A549 (cell line): ENCODE measurements around the gene PRPF8. TPM values are rescaled to one million over a fixed set of nuclear protein-coding genes. Genes with fewer than 3 reads are reported as not detected.

Experiments used
- ATAC-seq, 2 experiments: fragments of 200-7000 bp in 1 of 2; fragments of >200 bp in 1 of 2; cut with Nextera tagmentation in 1 of 2; cut with Tn5 transposase in 1 of 2; 3 replicates each; pipeline versions ENCODE4 v1.8.0 to v1.9.1; 2018 to 2020; ENCODE audit warnings: mild to moderate bottlenecking in 1 of 2, moderate library complexity in 1 of 2
- CTCF ChIA-PET: fragments of 300-600 bp; sonication (Branson Sonifier 250); formaldehyde crosslinking; extraction: SDS; loops from one replicate; lab custom pipeline; 2021; ENCODE audit warnings: antibody characterized with exemption, inconsistent platforms; lab: Yijun Ruan, JAX
- POLR2A ChIA-PET: fragments of 350-600 bp; formaldehyde crosslinking; extraction: SDS; loops from one replicate; lab custom pipeline; 2021; ENCODE audit warnings: antibody characterized with exemption, inconsistent platforms; lab: Yijun Ruan, JAX
- DNase-seq, 2 experiments: peaks; one replicate each; pipeline versions ENCODE4 v3.0.0 to v3.0.0-alpha.2; 2011 to 2016; ENCODE audit warnings: low read depth in 1 of 2, low spot score in 1 of 2
- FAIRE-seq: peaks from 2 replicates; lab custom pipeline; 2011; peaks lifted over from hg19 to GRCh38; lab: Jason Lieb, UNC
- H3K27ac ChIP-seq, 2 experiments: fragments of >200 bp; sonication (Bioruptor Twin); formaldehyde crosslinking; 3 replicates each; pipeline ENCODE4 v1.5.1; 2016 to 2017
- H3K4me1 ChIP-seq: fragments of >200 bp; sonication (Bioruptor Twin); formaldehyde crosslinking; 3 replicates; pipeline ENCODE4 v1.6.1; 2016
- H3K4me2 ChIP-seq: fragments of >200 bp; sonication (Bioruptor Twin); formaldehyde crosslinking; 3 replicates; pipeline ENCODE4 v1.6.1; 2016
- H3K4me3 ChIP-seq: fragments of >200 bp; sonication (Bioruptor Twin); formaldehyde crosslinking; 3 replicates; pipeline ENCODE4 v1.5.1; 2016
- H3K9me3 ChIP-seq: fragments of >200 bp; sonication (Bioruptor Twin); formaldehyde crosslinking; 3 replicates; pipeline ENCODE4 v1.6.1; 2016
- ATOH8 ChIP-seq: fragments of 250-450 bp; sonication (Bioruptor Pico); IDR thresholded peaks from 2 replicates; pipeline ENCODE4 v1.5.0; 2020; ENCODE audit warnings: low read depth, mild to moderate bottlenecking, moderate library complexity
- CTCF ChIP-seq: fragments of >200 bp; sonication (Bioruptor Twin); formaldehyde crosslinking; IDR thresholded peaks from 3 replicates; pipeline ENCODE4 v1.5.1; 2016
- E2F6 ChIP-seq: IDR thresholded peaks from 2 replicates; pipeline ENCODE4 v1.6.1; 2012; ENCODE audit warnings: low read depth, borderline replicate concordance
- FOSB ChIP-seq: fragments of 250-450 bp; sonication (Bioruptor Pico); IDR thresholded peaks from 2 replicates; pipeline ENCODE4 v1.5.0; 2020; ENCODE audit warnings: mild to moderate bottlenecking, moderate library complexity
- FOXS1 ChIP-seq: fragments of 250-450 bp; sonication (Bioruptor Pico); IDR thresholded peaks from 2 replicates; pipeline ENCODE4 v1.5.0; 2020; ENCODE audit warnings: mild to moderate bottlenecking, moderate library complexity
- HES2 ChIP-seq: fragments of >200 bp; sonication (Bioruptor Twin); formaldehyde crosslinking; IDR thresholded peaks from 2 replicates; pipeline ENCODE4 v1.6.1; 2016
- HEYL ChIP-seq: fragments of 250-450 bp; sonication (Bioruptor Pico); IDR thresholded peaks from 2 replicates; pipeline ENCODE4 v1.8.0; 2021; ENCODE audit warnings: mild to moderate bottlenecking, moderate library complexity
- HMGXB4 ChIP-seq: fragments of 250-450 bp; sonication (Bioruptor Pico); IDR thresholded peaks from 2 replicates; pipeline ENCODE4 v1.5.0; 2021; ENCODE audit warnings: mild to moderate bottlenecking, moderate library complexity, borderline replicate concordance
- HOXA7 ChIP-seq: fragments of 250-450 bp; sonication (Bioruptor Pico); IDR thresholded peaks from 2 replicates; pipeline ENCODE4 v1.5.0; 2020; ENCODE audit warnings: mild to moderate bottlenecking, moderate library complexity
- HOXB5 ChIP-seq: fragments of 250-450 bp; sonication (Bioruptor Pico); IDR thresholded peaks from 2 replicates; pipeline ENCODE4 v1.5.0; 2020; ENCODE audit warnings: mild to moderate bottlenecking, moderate library complexity
- JUNB ChIP-seq: fragments of >200 bp; sonication (Bioruptor Twin); formaldehyde crosslinking; IDR thresholded peaks from 2 replicates; pipeline ENCODE4 v1.6.1; 2016
- KDM1A ChIP-seq: fragments of 200-600 bp; sonication (generic); IDR thresholded peaks from 2 replicates; pipeline ENCODE4 v1.6.1; 2016; ENCODE audit warnings: low read depth, mild to moderate bottlenecking
- MAX ChIP-seq: IDR thresholded peaks from 2 replicates; pipeline ENCODE4 v1.6.1; 2012
- NFE2L2 ChIP-seq: fragments of 150-350 bp; conservative IDR thresholded peaks from 2 replicates; pipeline ENCODE4 v1.6.1; 2014; ENCODE audit warnings: low read length
- PBX3 ChIP-seq: IDR thresholded peaks from 2 replicates; pipeline ENCODE4 v1.6.1; 2012
- POLR2A ChIP-seq: IDR thresholded peaks from 2 replicates; pipeline ENCODE4 v1.6.1; 2012; ENCODE audit warnings: mild to moderate bottlenecking, low read length
- RAD21 ChIP-seq, 2 experiments: fragments of >200 bp in 1 of 2; sonication (Bioruptor Twin) in 1 of 2; formaldehyde crosslinking in 1 of 2; IDR thresholded peaks in 1 of 2; conservative IDR thresholded peaks in 1 of 2; 2 replicates in 1 of 2; 3 replicates in 1 of 2; pipeline ENCODE4 v1.6.1; 2012 to 2018; ENCODE audit warnings: inconsistent platforms in 1 of 2
- REST ChIP-seq: fragments of 200-600 bp; sonication (generic); IDR thresholded peaks from 2 replicates; pipeline ENCODE4 v1.6.1; 2016; ENCODE audit warnings: antibody characterized with exemption, mild to moderate bottlenecking, moderate library complexity
- RNF2 ChIP-seq: fragments of 200-600 bp; sonication (generic); IDR thresholded peaks from 2 replicates; pipeline ENCODE4 v1.6.1; 2016; ENCODE audit warnings: low read depth, mild to moderate bottlenecking, antibody characterized with exemption, moderate library complexity, borderline replicate concordance
- SMC3 ChIP-seq: fragments of >200 bp; sonication (Bioruptor Twin); formaldehyde crosslinking; IDR thresholded peaks from 3 replicates; pipeline ENCODE4 v1.6.1; 2018; ENCODE audit warnings: inconsistent platforms
- SREBF2 ChIP-seq: fragments of 450-650 bp; IDR thresholded peaks from 2 replicates; pipeline ENCODE4 v1.6.1; 2014; ENCODE audit warnings: mild to moderate bottlenecking, moderate library complexity
- TFCP2L1 ChIP-seq: fragments of 250-450 bp; sonication (Bioruptor Pico); IDR thresholded peaks from 2 replicates; pipeline ENCODE4 v1.5.0; 2021; ENCODE audit warnings: mild to moderate bottlenecking
- TP53 ChIP-seq: fragments of 250-450 bp; sonication (Bioruptor Pico); IDR thresholded peaks from 2 replicates; pipeline ENCODE4 v1.5.0; 2021; ENCODE audit warnings: mild to moderate bottlenecking, moderate library complexity
- ZNF302 ChIP-seq: fragments of 250-450 bp; sonication (Bioruptor Pico); IDR thresholded peaks from 2 replicates; pipeline ENCODE4 v1.9.0; 2021; ENCODE audit warnings: inconsistent platforms, mild to moderate bottlenecking, moderate library complexity
- ZSCAN20 ChIP-seq: fragments of 250-450 bp; sonication (Bioruptor Pico); IDR thresholded peaks from 2 replicates; pipeline ENCODE4 v1.8.0; 2022; ENCODE audit warnings: mild to moderate bottlenecking, moderate library complexity
- WGBS: methylation state at CpG from one replicate; pipeline ENCODE4 v1.1.6; 2017; ENCODE audit errors: missing lambda C conversion rate; 5-methylcytosine and 5-hydroxymethylcytosine counted together
- polyA plus RNA-seq, 4 experiments: library from polyadenylated mRNA; depleted of rRNA in 3 of 4; stranded (reverse); fragments of >200 nt; fragmentation: RNase III in 1 of 4; extraction: RNeasy Plus Mini Kit Qiagen cat#74134 plus additional on column Dnase treatment in 1 of 4; gene quantifications; 2 replicates in 3 of 4; 3 replicates in 1 of 4; pipeline ENCODE4 v1.2.3, GENCODE V29; 2011 to 2017

Gene PRPF8
- polyA plus RNA-seq, 2 of the 4 experiments (the other 2 are of a cell fraction) = 234 to 263 TPM

- no peak for TF ChIP-seq HES2
- peak; percentile 63; the same call in 1 of the 2 replicates for TF ChIP-seq PBX3
- no peak for TF ChIP-seq FOXS1 (CRISPR knock-in tag)
- TF ChIP-seq ZNF302 (CRISPR knock-in tag) = no peak
- TF ChIP-seq SREBF2 = no peak
- TF ChIP-seq FOSB (CRISPR knock-in tag) = no peak
- no peak for TF ChIP-seq HEYL (CRISPR knock-in tag)
Observed at GRCh38 chr17:1714427-1714979, 29.8 kb upstream of the PRPF8 start (continued).

GRCh38 chr17:1713878-1714426 lies 29.3 kb upstream of the PRPF8 start:
- Histone ChIP-seq H3K4me3 (peak overlapping the region; percentile 87), H3K4me2 (peak overlapping the region; percentile 99), H3K4me1 (peaks cover 56% of the 10 kb centered on the region), H3K9me3 (no peaks in the 10 kb centered on the region), H3K27ac (peak overlapping the region; percentile 93 to 95)
- 9% methylated on average over 11 of the region's 11 CpGs for WGBS
- no peak for ATAC-seq
- CTCF ChIA-PET = interaction anchor here (0.6 to 23.8 kb wide), 35 partner anchors 8 to 583 kb away, joined by 3 to 591 read pairs (median 4); partner anchors contain the start of genes OVCA2, RILP, SCARF1 and SERPINF1
- TF ChIP-seq RAD21 (conservative IDR thresholded peaks at IDR 0.05 in 1 of 2, IDR thresholded peaks at IDR 0.05 in 1 of 2) (peak; percentile 68 to 81), SMC3 (peak; percentile 65), MAX (peak; percentile 75; the same call in 1 of the 2 replicates), TP53 (CRISPR knock-in tag) (0 out of 2 replicates have a peak, but pooled peaks have one; percentile 21), ZSCAN20 (CRISPR knock-in tag) (no peak), PBX3 (no peak), JUNB (no peak), HEYL (CRISPR knock-in tag) (no peak), REST (0 out of 2 replicates have a peak, but pooled peaks have one; percentile 8), HMGXB4 (CRISPR knock-in tag) (no peak), CTCF (peak; percentile 66), E2F6 (peak; percentile 90), KDM1A (no peak), NFE2L2 (no peak), RNF2 (no peak), TFCP2L1 (CRISPR knock-in tag) (peak; percentile 76; the same call in 1 of the 2 replicates), HOXB5 (CRISPR knock-in tag) (no peak), POLR2A (no peak), HOXA7 (CRISPR knock-in tag) (peak; percentile 69; the same call in 1 of the 2 replicates), ATOH8 (CRISPR knock-in tag) (no peak)
- POLR2A ChIA-PET = interaction anchor here (0.7 to 2.1 kb wide), 10 partner anchors 8 to 656 kb away, joined by 3 to 9 read pairs (median 4); partner anchors contain the start of genes PRPF8 and RILP
- DNase-seq = peak; percentile 77 to 86
- peak; percentile 67 for FAIRE-seq
